Choroid plexus epithelial cell (primary cell): ENCODE data around the gene PIEZO2.
"Not testable (repeated sequence)": the region's sequence is repeated elsewhere in the genome, so short reads cannot be mapped to it uniquely, and the experiment has no call there.

Experiments
- DNase-seq: peaks from one replicate; pipeline ENCODE4 v3.0.0-alpha.2; 2010; ENCODE audit warnings: low read depth
- H3K4me3 ChIP-seq: 2 replicates; pipeline ENCODE4 v1.5.1; 2011; ENCODE audit warnings: low read depth, mild to moderate bottlenecking, control low read depth, low read length, moderate library complexity
- CTCF ChIP-seq: conservative IDR thresholded peaks from 2 replicates; pipeline ENCODE4 v1.5.1; 2011; ENCODE audit warnings: low read depth, mild to moderate bottlenecking, control low read depth, inconsistent platforms, low read length, moderate library complexity

The PIEZO2 gene

DNA sequence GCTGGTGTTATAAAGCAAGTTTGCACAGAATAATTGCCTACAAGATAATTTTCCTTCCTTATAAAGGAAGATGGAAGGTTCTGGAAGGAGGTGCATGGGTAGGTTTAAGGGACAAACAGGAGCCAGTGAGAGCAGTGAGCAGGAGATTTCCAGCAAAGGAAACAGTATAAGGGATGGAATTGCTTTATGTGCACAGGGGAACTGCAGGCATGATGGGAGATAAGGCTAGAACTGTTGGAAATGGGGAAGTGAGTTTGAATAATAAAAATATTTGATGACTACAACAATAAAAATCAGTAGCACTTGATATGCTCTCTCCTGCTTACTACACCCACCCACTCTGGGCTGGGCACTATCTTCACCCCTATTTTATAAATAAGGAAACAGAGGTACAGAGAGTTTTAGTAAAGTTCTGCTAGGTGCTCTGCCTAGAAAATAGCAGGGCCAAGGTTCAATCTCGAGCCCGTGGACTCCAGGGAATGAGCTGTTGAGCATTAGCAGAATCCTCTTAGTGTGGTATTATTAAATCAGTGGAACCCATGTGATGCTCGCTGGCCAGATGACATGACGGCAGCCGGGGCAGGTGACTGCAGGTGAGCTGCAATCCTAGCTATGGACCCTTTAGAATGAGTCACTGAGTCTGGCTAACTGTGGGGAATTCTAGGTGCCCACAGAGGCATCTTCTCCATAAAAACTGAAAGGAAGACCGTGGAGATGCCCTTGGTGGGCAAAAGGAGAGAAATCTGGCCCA lies 302.5 kb downstream of the PIEZO2 start:
- H3K4me3 ChIP-seq = no peak overlapping the region
- TF ChIP-seq CTCF = no peak
- DNase-seq = no peak

GRCh38 chr18:10846035-10846434 lies 303.3 kb downstream of the PIEZO2 start:
- H3K4me3 ChIP-seq, DNase-seq: not testable (repeated sequence)

GRCh38 chr18:10843565-10843964 lies 305.8 kb downstream of the PIEZO2 start:
- DNase-seq = no peak
- no peak for TF ChIP-seq CTCF
- no peak overlapping the region for H3K4me3 ChIP-seq

DNA sequence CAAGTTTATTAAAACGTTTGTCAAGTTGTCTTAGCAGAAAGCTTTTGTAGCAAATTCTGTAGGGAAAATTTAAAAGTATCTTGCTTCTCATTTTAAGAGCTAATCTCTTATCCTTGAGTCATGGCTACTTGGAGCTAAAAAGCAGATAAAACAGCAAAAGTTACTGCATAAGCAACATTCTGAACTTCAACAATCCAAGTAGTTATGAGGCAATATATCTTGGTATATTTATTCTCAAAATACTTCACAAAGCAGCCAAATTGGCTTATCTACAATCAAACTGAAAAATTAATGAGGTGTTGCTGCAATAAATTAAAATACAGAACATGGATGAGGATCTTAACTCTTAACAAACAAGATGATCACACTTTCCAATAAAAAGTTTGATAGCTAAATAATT lies 306.5 kb downstream of the PIEZO2 start:
- peak; percentile 23 for DNase-seq
- no peak overlapping the region for H3K4me3 ChIP-seq
- TF ChIP-seq CTCF = no peak

DNA sequence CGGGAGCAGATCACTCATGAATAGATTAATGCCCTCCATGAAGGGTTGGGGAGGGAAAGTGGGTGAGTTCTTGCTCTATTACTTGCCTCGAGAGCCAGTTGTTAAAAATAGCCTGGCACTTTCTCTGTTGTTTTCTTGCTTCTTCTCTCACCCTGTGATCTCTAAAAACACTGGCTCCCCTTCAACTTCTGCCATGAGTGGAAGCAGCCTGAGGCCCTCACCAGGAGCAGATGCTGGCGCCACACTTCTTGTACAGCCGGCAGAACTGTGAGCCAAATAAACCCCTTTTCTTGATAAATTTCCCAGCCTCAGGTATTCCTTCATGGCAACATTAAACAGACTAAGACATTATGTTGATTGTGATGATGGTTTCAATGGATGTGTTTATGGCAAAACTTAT lies 307.0 kb downstream of the PIEZO2 start:
- TF ChIP-seq CTCF = no peak
- H3K4me3 ChIP-seq = no peak overlapping the region
- no peak for DNase-seq

- DNase-seq = peak; percentile 41
- no peak overlapping the region for H3K4me3 ChIP-seq
- TF ChIP-seq CTCF = no peak
These were observed 308.2 kb downstream of the PIEZO2 start for GRCh38 chr18:10841203-10841602.

DNA sequence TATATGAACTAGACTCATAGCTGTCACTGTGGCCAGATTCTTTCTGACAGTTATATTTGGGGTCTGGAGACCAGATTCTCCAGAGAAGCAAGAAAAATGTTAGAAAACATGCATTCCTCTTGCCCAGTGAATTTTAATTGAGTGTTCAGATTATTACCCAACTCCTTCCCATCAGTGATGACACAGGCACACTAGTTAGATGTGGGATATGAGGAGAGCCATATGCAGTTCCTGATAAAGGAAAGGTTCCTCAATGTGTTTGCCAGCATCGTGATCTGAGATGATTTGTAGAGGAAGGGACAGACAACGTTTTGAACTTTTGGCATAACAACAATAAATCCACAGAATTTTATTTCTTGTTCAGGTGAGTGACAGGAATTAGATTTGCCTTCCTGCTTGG lies 308.6 kb downstream of the PIEZO2 start:
- DNase-seq = no peak
- TF ChIP-seq CTCF = no peak
- no peak overlapping the region for H3K4me3 ChIP-seq

- no peak for TF ChIP-seq CTCF
- no peak overlapping the region for H3K4me3 ChIP-seq
- DNase-seq = no peak
These were observed 309.9 kb downstream of the PIEZO2 start for GRCh38 chr18:10839421-10839820.
